A549 (cell line): ENCODE measurements around the gene ZNF273. TPM values are rescaled to one million over a fixed set of nuclear protein-coding genes. Genes with fewer than 3 reads are reported as not detected.

Experiments
- ATAC-seq, 2 experiments: fragments of 200-7000 bp in 1 of 2; fragments of >200 bp in 1 of 2; cut with Nextera tagmentation in 1 of 2; cut with Tn5 transposase in 1 of 2; 3 replicates each; pipeline versions ENCODE4 v1.8.0 to v1.9.1; 2018 to 2020; ENCODE audit warnings: mild to moderate bottlenecking in 1 of 2, moderate library complexity in 1 of 2
- CTCF ChIA-PET: fragments of 300-600 bp; sonication (Branson Sonifier 250); formaldehyde crosslinking; extraction: SDS; loops from one replicate; lab custom pipeline; 2021; ENCODE audit warnings: antibody characterized with exemption, inconsistent platforms; lab: Yijun Ruan, JAX
- POLR2A ChIA-PET: fragments of 350-600 bp; formaldehyde crosslinking; extraction: SDS; loops from one replicate; lab custom pipeline; 2021; ENCODE audit warnings: antibody characterized with exemption, inconsistent platforms; lab: Yijun Ruan, JAX
- DNase-seq, 2 experiments: peaks; one replicate each; pipeline versions ENCODE4 v3.0.0 to v3.0.0-alpha.2; 2011 to 2016; ENCODE audit warnings: low read depth in 1 of 2, low spot score in 1 of 2
- FAIRE-seq: peaks from 2 replicates; lab custom pipeline; 2011; peaks lifted over from hg19 to GRCh38; lab: Jason Lieb, UNC
- H3K27ac ChIP-seq, 2 experiments: fragments of >200 bp; sonication (Bioruptor Twin); formaldehyde crosslinking; 3 replicates each; pipeline ENCODE4 v1.5.1; 2016 to 2017
- H3K4me1 ChIP-seq: fragments of >200 bp; sonication (Bioruptor Twin); formaldehyde crosslinking; 3 replicates; pipeline ENCODE4 v1.6.1; 2016
- H3K4me2 ChIP-seq: fragments of >200 bp; sonication (Bioruptor Twin); formaldehyde crosslinking; 3 replicates; pipeline ENCODE4 v1.6.1; 2016
- H3K4me3 ChIP-seq: fragments of >200 bp; sonication (Bioruptor Twin); formaldehyde crosslinking; 3 replicates; pipeline ENCODE4 v1.5.1; 2016
- H3K9me3 ChIP-seq: fragments of >200 bp; sonication (Bioruptor Twin); formaldehyde crosslinking; 3 replicates; pipeline ENCODE4 v1.6.1; 2016
- CEBPB ChIP-seq, 2 experiments: fragments of >200 bp in 1 of 2; sonication (Bioruptor Twin) in 1 of 2; formaldehyde crosslinking in 1 of 2; IDR thresholded peaks; 2 replicates each; pipeline ENCODE4 v1.6.1; 2012 to 2016
- CHD4 ChIP-seq: fragments of 200-600 bp; sonication (generic); IDR thresholded peaks from 2 replicates; pipeline ENCODE4 v1.6.1; 2016; ENCODE audit warnings: antibody characterized with exemption, mild to moderate bottlenecking, borderline replicate concordance
- FOSL2 ChIP-seq, 2 experiments: fragments of 450-650 bp in 1 of 2; fragments of >200 bp in 1 of 2; sonication (Bioruptor Twin) in 1 of 2; formaldehyde crosslinking; IDR thresholded peaks; 2 replicates each; pipeline versions ENCODE4 v1.5.0 to v1.6.1; 2016 to 2020; ENCODE audit warnings: mild to moderate bottlenecking in 1 of 2, moderate library complexity in 1 of 2
- FOXS1 ChIP-seq: fragments of 250-450 bp; sonication (Bioruptor Pico); IDR thresholded peaks from 2 replicates; pipeline ENCODE4 v1.5.0; 2020; ENCODE audit warnings: mild to moderate bottlenecking, moderate library complexity
- HDAC2 ChIP-seq: fragments of 200-600 bp; sonication (generic); IDR thresholded peaks from 2 replicates; pipeline ENCODE4 v1.6.1; 2016
- JUNB ChIP-seq: fragments of >200 bp; sonication (Bioruptor Twin); formaldehyde crosslinking; IDR thresholded peaks from 2 replicates; pipeline ENCODE4 v1.6.1; 2016
- MAFK ChIP-seq: fragments of 450-650 bp; IDR thresholded peaks from 2 replicates; pipeline ENCODE4 v1.6.1; 2014; ENCODE audit not compliant: partially characterized antibody
- MAZ ChIP-seq: fragments of 150-350 bp; IDR thresholded peaks from 2 replicates; pipeline ENCODE4 v1.6.1; 2014; ENCODE audit warnings: antibody characterized with exemption, low read depth, low read length, borderline replicate concordance
- NPAS2 ChIP-seq: fragments of 250-450 bp; sonication (Bioruptor Pico); IDR thresholded peaks from 2 replicates; pipeline ENCODE4 v1.8.0; 2022; ENCODE audit warnings: mild to moderate bottlenecking, moderate library complexity, borderline replicate concordance
- NR3C1 ChIP-seq: fragments of >200 bp; sonication (Bioruptor Twin); formaldehyde crosslinking; IDR thresholded peaks from 3 replicates; pipeline ENCODE4 v1.6.1; 2017
- PHF8 ChIP-seq: fragments of 200-600 bp; sonication (generic); IDR thresholded peaks from 2 replicates; pipeline ENCODE4 v1.6.1; 2016; ENCODE audit warnings: low read depth, mild to moderate bottlenecking, antibody characterized with exemption, moderate library complexity, borderline replicate concordance
- RAD21 ChIP-seq, 2 experiments: fragments of >200 bp in 1 of 2; sonication (Bioruptor Twin) in 1 of 2; formaldehyde crosslinking in 1 of 2; IDR thresholded peaks in 1 of 2; conservative IDR thresholded peaks in 1 of 2; 2 replicates in 1 of 2; 3 replicates in 1 of 2; pipeline ENCODE4 v1.6.1; 2012 to 2018; ENCODE audit warnings: inconsistent platforms in 1 of 2
- SMC3 ChIP-seq: fragments of >200 bp; sonication (Bioruptor Twin); formaldehyde crosslinking; IDR thresholded peaks from 3 replicates; pipeline ENCODE4 v1.6.1; 2018; ENCODE audit warnings: inconsistent platforms
- TP53 ChIP-seq: fragments of 250-450 bp; sonication (Bioruptor Pico); IDR thresholded peaks from 2 replicates; pipeline ENCODE4 v1.5.0; 2021; ENCODE audit warnings: mild to moderate bottlenecking, moderate library complexity
- WGBS: methylation state at CpG from one replicate; pipeline ENCODE4 v1.1.6; 2017; ENCODE audit errors: missing lambda C conversion rate; 5-methylcytosine and 5-hydroxymethylcytosine counted together
- polyA plus RNA-seq, 4 experiments: library from polyadenylated mRNA; depleted of rRNA in 3 of 4; stranded (reverse); fragments of >200 nt; fragmentation: RNase III in 1 of 4; extraction: RNeasy Plus Mini Kit Qiagen cat#74134 plus additional on column Dnase treatment in 1 of 4; gene quantifications; 2 replicates in 3 of 4; 3 replicates in 1 of 4; pipeline ENCODE4 v1.2.3, GENCODE V29; 2011 to 2017
- TF ChIP-seq, protein P1 (sequence below): fragments of 150-350 bp; IDR thresholded peaks from 2 replicates; pipeline ENCODE4 v1.6.1; 2014; ENCODE audit warnings: low read depth, mild to moderate bottlenecking, low read length
- TF ChIP-seq, protein P2 (sequence below): fragments of >200 bp; sonication (Bioruptor Twin); formaldehyde crosslinking; IDR thresholded peaks from 3 replicates; pipeline ENCODE4 v1.6.1; 2016
- TF ChIP-seq, protein P3 (sequence below): IDR thresholded peaks from 2 replicates; pipeline ENCODE4 v1.6.1; 2012
- TF ChIP-seq, protein P4 (sequence below): IDR thresholded peaks from 2 replicates; pipeline ENCODE4 v1.6.1; 2012; ENCODE audit warnings: low read depth, borderline replicate concordance
- TF ChIP-seq, protein P5 (sequence below): fragments of >200 bp; sonication (Bioruptor Twin); formaldehyde crosslinking; IDR thresholded peaks from 2 replicates; pipeline ENCODE4 v1.6.1; 2016
- TF ChIP-seq, protein P6 (sequence below): fragments of 250-450 bp; sonication (Bioruptor Pico); IDR thresholded peaks from 2 replicates; pipeline ENCODE4 v1.5.0; 2020; ENCODE audit warnings: low read depth, mild to moderate bottlenecking, moderate library complexity

The ZNF273 gene
- polyA plus RNA-seq, 2 of the 4 experiments (the other 2 are of a cell fraction), result 3.1 to 5.2 TPM

DNA sequence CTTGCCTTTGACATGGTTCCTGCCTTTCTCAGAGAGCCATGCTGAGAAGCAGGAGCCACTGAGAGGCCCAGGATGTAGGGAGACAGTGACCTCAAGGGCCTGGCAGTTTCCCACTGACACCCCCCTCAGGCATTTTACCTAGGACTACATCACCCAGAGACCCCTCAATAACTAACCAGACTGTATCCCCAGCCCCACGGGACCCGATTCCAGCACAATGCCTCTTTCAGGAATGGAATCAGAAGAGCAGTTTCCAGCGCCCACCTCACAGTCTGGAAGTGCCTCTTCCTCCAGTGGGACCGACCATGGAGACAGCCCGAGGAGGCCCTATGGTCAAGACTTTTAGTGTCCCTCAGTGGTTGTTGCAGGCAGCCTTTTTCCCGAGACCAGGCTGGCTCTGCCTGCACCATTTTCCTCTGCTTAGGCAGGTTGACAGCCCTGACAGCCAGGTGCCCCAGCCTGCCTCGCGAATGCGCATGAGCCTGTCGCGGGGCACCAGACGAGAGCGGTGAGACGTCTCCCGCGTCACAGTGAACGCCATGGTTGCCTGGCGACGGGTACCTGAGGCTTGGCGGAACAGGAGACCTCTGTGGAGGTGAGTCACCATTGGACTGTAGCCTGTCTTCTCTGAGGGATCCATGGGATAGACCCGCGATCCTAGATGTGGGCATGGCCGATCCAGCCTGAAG lies 28.4 kb upstream of the ZNF273 start (continued):
- TF ChIP-seq, protein P1, sequence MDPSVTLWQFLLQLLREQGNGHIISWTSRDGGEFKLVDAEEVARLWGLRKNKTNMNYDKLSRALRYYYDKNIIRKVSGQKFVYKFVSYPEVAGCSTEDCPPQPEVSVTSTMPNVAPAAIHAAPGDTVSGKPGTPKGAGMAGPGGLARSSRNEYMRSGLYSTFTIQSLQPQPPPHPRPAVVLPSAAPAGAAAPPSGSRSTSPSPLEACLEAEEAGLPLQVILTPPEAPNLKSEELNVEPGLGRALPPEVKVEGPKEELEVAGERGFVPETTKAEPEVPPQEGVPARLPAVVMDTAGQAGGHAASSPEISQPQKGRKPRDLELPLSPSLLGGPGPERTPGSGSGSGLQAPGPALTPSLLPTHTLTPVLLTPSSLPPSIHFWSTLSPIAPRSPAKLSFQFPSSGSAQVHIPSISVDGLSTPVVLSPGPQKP, result no peak
- TF ChIP-seq PHF8, result no peak

DNA sequence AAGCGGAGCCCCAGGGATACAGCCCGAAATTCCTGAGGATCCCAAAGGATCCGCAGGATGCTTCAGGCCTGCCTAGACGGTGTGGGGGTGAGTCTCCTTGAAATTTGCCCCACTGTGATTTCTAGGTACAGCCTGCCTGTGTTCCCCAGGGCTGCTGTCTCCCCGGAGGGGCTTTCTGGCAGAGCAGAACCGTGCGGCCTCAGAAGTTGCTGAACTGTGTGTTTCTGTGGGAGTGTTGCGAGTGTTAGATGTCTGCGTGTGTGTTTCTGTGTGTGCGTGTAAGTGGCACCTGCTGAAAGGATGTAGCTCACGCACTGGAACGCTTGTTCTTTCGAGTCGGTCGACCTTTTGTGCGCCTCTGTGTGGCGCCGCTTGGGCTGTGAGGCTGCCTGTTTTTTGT lies 27.8 kb upstream of the ZNF273 start:
- DNase-seq (no peak), FAIRE-seq (no peak), ATAC-seq (no peak)
- H3K4me3 ChIP-seq, result no peak overlapping the region
- ChIA-PET POLR2A (no interaction called here), CTCF (no interaction called here)
- no peaks in the 10 kb centered on the region for H3K4me1 ChIP-seq
- H3K27ac ChIP-seq, result no peak overlapping the region
- TF ChIP-seq, protein P2, sequence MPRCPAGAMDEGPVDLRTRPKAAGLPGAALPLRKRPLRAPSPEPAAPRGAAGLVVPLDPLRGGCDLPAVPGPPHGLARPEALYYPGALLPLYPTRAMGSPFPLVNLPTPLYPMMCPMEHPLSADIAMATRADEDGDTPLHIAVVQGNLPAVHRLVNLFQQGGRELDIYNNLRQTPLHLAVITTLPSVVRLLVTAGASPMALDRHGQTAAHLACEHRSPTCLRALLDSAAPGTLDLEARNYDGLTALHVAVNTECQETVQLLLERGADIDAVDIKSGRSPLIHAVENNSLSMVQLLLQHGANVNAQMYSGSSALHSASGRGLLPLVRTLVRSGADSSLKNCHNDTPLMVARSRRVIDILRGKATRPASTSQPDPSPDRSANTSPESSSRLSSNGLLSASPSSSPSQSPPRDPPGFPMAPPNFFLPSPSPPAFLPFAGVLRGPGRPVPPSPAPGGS, result no peak
- no peak for TF ChIP-seq MAZ
- TF ChIP-seq FOXS1, result no peak
- no peak for TF ChIP-seq MAFK
- TF ChIP-seq NR3C1, result no peak
- TF ChIP-seq, protein P3, sequence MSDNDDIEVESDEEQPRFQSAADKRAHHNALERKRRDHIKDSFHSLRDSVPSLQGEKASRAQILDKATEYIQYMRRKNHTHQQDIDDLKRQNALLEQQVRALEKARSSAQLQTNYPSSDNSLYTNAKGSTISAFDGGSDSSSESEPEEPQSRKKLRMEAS, result no peak
- TF ChIP-seq, protein P4, sequence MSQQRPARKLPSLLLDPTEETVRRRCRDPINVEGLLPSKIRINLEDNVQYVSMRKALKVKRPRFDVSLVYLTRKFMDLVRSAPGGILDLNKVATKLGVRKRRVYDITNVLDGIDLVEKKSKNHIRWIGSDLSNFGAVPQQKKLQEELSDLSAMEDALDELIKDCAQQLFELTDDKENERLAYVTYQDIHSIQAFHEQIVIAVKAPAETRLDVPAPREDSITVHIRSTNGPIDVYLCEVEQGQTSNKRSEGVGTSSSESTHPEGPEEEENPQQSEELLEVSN, result no peak
- no peak for TF ChIP-seq CHD4
- TF ChIP-seq NPAS2 (CRISPR knock-in tag), result no peak
- no peak for TF ChIP-seq JUNB
- TF ChIP-seq CEBPB (IDR thresholded peaks at IDR 0.05), result no peak
- no peak for TF ChIP-seq TP53
- no peak for TF ChIP-seq RAD21 (conservative IDR thresholded peaks at IDR 0.05 in 1 of 2, IDR thresholded peaks at IDR 0.05 in 1 of 2)
- no peak for TF ChIP-seq SMC3
- no peak for TF ChIP-seq HDAC2
- TF ChIP-seq FOSL2 (IDR thresholded peaks at IDR 0.05), result no peak
- TF ChIP-seq FOSL2 (CRISPR knock-in tag; IDR thresholded peaks at IDR 0.05), result no peak
- TF ChIP-seq, protein P5, sequence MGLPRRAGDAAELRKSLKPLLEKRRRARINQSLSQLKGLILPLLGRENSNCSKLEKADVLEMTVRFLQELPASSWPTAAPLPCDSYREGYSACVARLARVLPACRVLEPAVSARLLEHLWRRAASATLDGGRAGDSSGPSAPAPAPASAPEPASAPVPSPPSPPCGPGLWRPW, result no peak
- TF ChIP-seq, protein P6, sequence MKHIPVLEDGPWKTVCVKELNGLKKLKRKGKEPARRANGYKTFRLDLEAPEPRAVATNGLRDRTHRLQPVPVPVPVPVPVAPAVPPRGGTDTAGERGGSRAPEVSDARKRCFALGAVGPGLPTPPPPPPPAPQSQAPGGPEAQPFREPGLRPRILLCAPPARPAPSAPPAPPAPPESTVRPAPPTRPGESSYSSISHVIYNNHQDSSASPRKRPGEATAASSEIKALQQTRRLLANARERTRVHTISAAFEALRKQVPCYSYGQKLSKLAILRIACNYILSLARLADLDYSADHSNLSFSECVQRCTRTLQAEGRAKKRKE (CRISPR knock-in tag), result no peak
- H3K4me2 ChIP-seq, result no peak overlapping the region
- 71% methylated on average over 14 of the region's 18 CpGs for WGBS
- H3K9me3 ChIP-seq, result peaks cover 21% of the 10 kb centered on the region; the same call in 2 of the 3 replicates
